ENCODE measurements around the gene SAFB.
"Not testable (repeated sequence)": the region's sequence is repeated elsewhere in the genome, so short reads cannot be mapped to it uniquely, and the experiment has no call there.

Gene SAFB

GRCh38 chr19:5684694-5685430 is 62.0 kb downstream of the SAFB start:
- no peak for DNase-seq (ENCODE audit: low read depth)

DNA sequence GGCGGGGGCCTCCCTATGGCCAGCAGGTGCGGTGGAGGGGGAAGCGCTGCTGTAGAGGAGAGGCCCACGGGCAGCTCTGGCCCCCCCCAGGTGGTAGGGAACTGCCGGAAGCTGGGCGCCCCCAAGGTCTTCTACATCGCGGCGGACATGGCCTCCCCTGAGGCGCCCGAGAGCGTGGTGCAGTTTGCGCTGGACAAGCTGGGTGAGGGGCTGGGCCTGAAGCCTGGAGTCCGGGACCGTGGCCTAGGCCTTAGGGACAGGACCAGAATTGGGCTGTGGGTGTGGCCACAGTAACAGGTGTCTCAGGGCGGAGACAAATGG is 63.4 kb downstream of the SAFB start:
- no peak for DNase-seq (ENCODE audit: low read depth)

DNA sequence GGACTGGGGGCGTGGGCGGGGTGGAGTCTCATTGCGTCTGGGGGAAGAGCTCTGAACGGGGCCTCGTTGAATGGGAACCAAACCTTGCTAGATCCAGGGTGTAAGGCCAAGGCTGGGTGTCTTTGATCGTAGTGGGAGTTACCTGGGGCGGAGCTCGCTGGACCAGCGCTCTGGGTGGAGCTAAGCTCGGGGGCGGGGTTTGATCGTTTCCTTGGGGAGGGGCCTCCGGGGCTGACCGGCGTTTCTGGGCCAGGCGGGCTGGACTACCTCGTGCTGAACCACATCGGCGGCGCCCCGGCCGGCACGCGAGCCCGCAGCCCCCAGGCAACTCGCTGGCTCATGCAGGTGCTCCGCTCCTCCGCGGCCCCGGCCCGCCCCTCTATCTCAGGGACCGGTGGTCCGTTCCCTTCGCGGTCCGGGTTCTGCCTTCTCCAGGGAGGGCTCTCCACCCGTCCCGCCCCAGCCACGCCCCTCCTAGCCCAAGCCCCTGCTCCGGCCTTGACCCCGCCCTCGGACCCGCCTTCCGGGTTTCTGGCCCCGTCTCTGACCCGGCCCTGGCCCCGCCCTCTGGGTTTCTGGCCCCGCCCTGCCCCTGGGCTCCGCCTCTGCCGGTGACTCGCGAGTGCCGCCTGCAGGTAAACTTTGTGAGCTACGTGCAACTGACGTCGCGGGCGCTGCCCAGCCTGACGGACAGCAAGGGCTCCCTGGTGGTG is 63.9 kb downstream of the SAFB start:
- DNase-seq (ENCODE audit: low read depth) = peak; percentile 89

- no peak for DNase-seq (ENCODE audit: low read depth)
Observed at GRCh38 chr19:5687360-5688198, 64.7 kb downstream of the SAFB start.

GRCh38 chr19:5688262-5688881 is 65.5 kb downstream of the SAFB start:
- not testable (repeated sequence) for DNase-seq (ENCODE audit: low read depth)

DNA sequence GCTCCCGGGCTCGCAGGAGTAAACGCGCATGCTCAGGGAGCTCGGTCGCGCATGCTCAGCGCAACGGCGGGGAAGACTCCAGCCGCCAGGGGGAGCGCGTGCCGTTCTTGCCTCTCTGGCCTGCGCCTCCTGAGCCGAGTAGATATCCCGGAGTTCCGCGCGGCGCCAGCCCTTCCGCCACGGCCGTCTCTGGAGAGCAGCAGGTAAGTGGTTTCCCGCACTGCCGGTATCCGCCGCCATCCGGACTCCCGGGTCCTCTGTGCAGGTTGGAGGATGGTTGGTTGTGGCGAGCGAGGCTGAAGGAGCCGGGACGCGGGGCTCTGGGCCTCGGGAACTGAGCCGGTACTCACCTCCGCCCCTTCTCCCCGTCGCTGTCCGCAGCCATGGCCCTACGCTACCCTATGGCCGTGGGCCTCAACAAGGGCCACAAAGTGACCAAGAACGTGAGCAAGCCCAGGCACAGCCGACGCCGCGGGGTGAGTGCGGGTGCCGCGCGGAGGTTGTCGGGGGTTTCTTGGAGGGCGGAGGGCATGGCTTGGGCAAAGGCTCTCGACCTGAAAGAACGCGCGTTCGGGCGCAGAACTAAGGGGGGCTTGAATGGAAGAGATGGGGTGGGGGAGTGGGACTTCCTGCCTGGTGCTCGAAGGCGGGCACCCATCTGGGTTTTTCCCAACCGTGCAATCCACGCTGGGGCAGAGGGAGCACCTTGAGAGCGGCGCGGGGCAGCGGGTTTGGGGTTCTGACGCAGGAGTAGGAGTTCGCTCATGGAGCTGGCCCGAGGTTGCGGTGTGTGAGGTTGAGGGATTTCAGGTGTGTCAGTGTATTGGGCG is 67.5 kb downstream of the SAFB start, which contains the start of gene RPL36:
RPL36 (plus strand) TSS at position 171 of the 830 bp plus-strand sequence; CDS start at position 384, 213 bp downstream.
- peak; percentile 94 for DNase-seq (ENCODE audit: low read depth)

- DNase-seq (ENCODE audit: low read depth) = peak; percentile 55
Observed at GRCh38 chr19:5690955-5691821, 68.3 kb downstream of the SAFB start.

GRCh38 chr19:5691822-5692722 is 69.2 kb downstream of the SAFB start:
- DNase-seq (ENCODE audit: low read depth) = no peak

- DNase-seq (ENCODE audit: low read depth) = no peak
Observed at GRCh38 chr19:5692723-5693194, 69.9 kb downstream of the SAFB start.

DNA sequence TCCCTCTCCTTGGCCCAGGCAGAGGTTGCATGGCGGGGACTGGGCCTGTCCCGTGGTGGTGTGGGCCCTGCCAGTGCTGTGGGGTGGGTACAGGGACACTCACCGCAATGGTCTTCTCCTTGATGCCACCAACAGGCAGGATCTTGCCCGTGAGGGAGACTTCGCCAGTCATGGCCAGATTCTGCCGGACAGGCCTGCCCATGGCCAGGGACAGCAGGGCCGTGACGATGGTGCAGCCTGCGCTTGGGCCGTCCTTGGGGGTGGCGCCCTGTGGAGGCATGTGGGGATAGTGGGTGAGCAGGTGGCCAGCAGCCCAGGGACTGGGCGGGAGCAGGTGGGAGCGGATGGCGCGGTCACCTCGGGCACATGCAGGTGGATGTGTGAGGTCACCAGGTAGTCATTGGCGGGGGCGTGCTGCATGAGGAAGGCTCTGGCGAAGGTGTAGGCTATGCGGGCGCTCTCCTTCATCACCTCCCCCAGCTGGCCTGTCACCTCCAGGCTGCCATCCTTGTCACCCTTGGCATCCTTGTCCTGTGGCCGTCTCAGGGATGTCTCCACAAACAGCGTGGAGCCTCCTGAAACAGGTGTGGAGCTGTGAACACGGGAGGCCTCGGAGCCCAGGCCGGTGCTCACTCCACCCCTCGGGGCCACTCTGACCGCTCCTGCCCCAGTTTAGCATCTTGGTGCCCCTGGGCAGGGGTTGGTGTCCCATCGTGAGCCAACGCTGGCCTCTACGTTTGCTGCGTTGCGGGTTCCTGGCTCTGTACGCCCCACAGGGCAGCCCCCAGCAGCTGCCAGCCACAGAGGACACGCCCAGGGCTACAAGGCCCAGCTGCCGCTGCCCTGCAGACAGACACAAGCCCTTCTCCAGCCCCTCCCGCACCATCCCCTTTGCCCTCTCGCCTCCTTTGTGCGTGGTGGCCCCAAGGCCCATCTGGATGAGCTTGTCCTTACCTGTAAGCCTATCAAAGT is 70.6 kb downstream of the SAFB start:
- DNase-seq (ENCODE audit: low read depth) = no peak

GRCh38 chr19:5694167-5694955 is 71.5 kb downstream of the SAFB start:
- DNase-seq (ENCODE audit: low read depth) = no peak

- no peak for DNase-seq (ENCODE audit: low read depth)
Observed at GRCh38 chr19:5694956-5695648, 72.2 kb downstream of the SAFB start.

DNA sequence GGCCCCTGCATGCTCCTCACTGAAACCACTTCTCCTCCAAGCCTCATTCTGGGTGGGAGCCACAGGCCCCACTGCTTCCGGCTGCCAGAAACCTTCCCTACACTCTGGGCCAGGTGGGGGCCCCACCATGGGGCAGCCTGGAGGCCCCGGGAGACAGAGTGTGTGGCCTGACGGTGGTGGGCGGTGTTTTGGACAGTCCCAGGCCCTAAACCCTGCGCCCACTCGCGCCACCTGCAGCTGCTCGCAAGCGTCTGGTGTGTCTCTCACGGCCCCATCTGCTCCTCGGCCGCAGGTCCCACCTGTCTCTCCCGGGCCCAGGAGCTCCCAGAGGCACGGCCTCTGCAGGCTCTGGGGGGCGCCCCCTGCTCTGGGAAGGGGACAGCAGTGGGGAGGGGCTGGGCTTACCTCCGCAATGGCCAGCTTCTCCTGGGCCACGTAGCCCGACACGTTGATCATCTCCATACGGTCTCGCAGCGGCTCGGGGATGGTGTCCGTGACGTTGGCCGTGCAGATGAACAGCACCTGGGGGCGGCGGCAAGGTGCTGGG is 72.8 kb downstream of the SAFB start:
- DNase-seq (ENCODE audit: low read depth) = no peak

DNA sequence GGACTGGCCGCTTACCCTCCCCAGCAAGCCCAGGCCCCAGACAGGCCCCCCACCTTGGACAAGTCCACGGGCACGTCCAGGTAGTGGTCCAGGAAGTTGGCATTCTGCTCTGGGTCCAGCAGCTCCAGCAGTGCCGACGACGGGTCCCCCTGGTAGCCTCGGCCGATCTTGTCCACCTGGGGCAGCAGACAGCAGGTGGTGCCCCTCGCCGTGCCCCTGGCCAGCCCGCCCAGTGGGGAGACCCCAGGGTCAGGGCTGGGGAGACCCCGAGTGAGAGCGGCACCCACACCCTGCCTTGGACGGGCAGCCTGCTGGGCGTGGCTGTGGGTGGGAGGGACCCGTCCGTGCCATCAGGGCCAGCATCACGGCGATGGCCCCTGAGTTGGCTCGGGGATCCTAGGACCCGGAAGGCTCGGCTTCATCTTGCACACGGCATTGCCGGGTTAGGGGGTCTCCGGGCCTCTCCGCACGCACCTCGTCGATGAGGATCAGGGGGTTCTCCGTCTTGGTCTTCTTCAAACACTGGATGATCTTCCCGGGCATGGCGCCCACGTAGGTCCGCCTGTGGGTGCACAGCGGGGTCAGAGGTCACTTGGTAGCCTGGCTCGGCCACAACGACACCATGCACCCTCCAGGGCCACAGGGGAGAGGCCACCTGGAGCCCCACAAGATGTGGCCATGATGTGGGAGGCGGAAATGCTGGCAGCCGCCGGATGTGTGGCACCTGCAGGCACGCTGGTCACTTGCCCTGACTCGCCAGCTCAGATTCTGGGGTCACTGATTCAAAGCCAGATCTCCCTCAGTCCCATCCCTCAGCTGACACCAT is 73.5 kb downstream of the SAFB start:
- DNase-seq (ENCODE audit: low read depth) = no peak
